ENCODE data around the gene SLITRK6. TPM values are rescaled to one million over a fixed set of nuclear protein-coding genes. Genes with fewer than 3 reads are reported as not detected.
A peak's percentile ranks its signal among the peaks of the same experiment; 100 is the strongest.

The SLITRK6 gene, protein sequence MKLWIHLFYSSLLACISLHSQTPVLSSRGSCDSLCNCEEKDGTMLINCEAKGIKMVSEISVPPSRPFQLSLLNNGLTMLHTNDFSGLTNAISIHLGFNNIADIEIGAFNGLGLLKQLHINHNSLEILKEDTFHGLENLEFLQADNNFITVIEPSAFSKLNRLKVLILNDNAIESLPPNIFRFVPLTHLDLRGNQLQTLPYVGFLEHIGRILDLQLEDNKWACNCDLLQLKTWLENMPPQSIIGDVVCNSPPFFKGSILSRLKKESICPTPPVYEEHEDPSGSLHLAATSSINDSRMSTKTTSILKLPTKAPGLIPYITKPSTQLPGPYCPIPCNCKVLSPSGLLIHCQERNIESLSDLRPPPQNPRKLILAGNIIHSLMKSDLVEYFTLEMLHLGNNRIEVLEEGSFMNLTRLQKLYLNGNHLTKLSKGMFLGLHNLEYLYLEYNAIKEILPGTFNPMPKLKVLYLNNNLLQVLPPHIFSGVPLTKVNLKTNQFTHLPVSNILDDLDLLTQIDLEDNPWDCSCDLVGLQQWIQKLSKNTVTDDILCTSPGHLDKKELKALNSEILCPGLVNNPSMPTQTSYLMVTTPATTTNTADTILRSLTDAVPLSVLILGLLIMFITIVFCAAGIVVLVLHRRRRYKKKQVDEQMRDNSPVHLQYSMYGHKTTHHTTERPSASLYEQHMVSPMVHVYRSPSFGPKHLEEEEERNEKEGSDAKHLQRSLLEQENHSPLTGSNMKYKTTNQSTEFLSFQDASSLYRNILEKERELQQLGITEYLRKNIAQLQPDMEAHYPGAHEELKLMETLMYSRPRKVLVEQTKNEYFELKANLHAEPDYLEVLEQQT
- total RNA-seq: not detected in 2 replicates
- polyA plus RNA-seq: 0.07 TPM in 1 of 2 replicates, not detected in the other

DNA sequence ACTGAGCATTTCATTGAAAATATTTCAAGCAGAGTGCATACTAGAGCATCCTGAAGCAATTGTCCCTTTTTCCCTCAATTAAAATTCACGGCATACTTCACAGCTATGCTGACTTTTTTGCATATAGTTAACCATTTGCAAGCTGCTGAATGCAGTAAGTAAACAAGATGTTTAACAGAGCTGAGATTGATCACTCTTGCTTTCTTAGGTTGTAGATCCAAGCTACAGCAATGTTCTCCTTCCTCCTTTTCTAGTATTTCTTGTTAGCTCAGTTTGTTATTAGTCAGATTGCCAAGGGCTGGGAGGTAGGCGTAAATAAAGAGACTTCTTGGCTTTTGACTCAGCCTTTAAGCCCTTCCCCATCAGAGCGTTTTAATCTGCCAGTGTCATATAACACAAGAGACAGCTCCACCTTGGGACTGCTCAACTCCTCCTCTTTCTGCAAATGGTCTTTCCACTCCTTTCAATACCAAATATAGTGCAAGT is at the start of gene SLITRK6:
Gene SLITRK6 (minus strand): TSS at position 323 of the 486 bp plus-strand sequence. CDS start 2,911 bp downstream, outside the sequence.
- no peaks in the 10 kb centered on the region for H3K4me1 ChIP-seq (ENCODE audit: low read depth)
- TF ChIP-seq, protein P1, sequence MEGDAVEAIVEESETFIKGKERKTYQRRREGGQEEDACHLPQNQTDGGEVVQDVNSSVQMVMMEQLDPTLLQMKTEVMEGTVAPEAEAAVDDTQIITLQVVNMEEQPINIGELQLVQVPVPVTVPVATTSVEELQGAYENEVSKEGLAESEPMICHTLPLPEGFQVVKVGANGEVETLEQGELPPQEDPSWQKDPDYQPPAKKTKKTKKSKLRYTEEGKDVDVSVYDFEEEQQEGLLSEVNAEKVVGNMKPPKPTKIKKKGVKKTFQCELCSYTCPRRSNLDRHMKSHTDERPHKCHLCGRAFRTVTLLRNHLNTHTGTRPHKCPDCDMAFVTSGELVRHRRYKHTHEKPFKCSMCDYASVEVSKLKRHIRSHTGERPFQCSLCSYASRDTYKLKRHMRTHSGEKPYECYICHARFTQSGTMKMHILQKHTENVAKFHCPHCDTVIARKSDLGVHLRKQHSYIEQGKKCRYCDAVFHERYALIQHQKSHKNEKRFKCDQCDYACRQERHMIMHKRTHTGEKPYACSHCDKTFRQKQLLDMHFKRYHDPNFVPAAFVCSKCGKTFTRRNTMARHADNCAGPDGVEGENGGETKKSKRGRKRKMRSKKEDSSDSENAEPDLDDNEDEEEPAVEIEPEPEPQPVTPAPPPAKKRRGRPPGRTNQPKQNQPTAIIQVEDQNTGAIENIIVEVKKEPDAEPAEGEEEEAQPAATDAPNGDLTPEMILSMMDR (IDR thresholded peaks at IDR 0.05; ENCODE audit: low read depth, low read length): no peak
- H3K36me3 ChIP-seq: no peaks in the 10 kb centered on the region
- no peaks in the 10 kb centered on the region for H3K27me3 ChIP-seq
- H3K27ac ChIP-seq: no peak within 1 kb of the TSS
- no peak within 1 kb of the TSS for H3K4me3 ChIP-seq
- peak; percentile 44 to 66 for DNase-seq (ENCODE audit: low read depth in 1 of 2, low spot score in 1 of 2)
- no peaks in the 10 kb centered on the region for H3K9me3 ChIP-seq (ENCODE audit: low read depth)

DNA sequence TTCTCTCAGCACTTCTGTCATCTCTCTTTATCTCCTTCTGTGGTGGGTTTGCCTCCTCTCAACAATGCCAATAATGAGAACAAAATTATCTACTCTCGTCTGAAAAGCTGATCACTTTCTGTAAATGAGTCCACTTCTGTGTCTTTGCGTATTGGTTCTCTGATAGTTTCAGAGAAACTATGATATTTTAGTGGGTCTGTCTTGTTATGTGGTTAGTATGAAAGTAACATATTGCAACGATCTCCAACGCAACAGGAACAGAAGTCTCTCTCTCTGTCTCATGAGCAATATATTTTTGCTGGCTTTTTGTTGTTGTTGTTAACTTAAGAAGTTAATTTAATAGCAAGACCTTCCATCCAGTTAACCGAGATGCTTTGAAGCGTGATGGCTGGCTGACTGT is 47.8 kb upstream of the SLITRK6 start:
- Histone ChIP-seq H3K27ac (no peak overlapping the region), H3K27me3 (no peaks in the 10 kb centered on the region), H3K9me3 (ENCODE audit: low read depth) (no peaks in the 10 kb centered on the region), H3K36me3 (no peaks in the 10 kb centered on the region), H3K4me3 (no peak overlapping the region), H3K4me1 (ENCODE audit: low read depth) (no peaks in the 10 kb centered on the region)
- DNase-seq (ENCODE audit: low read depth in 1 of 2, low spot score in 1 of 2): no peak
- TF ChIP-seq, protein P1 (IDR thresholded peaks at IDR 0.05; ENCODE audit: low read depth, low read length): no peak

DNA sequence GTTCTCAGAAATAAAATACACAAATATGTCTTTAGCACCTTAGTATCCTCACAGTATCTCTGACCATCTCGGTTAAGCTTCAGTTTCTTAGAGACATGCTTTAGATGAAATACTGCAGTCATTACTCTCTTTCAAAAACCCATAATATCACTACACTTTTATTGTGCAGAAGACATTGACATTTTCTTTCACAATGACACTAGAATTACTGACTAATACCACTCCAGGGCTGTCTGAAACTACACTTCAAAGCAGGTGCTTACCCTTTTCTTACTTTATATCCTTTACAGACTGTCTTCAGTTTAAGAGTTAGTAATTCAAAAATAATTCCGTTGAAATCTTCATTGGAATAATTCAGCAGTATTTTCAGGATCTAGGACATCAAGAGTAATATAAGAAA is 42.2 kb upstream of the SLITRK6 start:
- H3K4me3 ChIP-seq: no peak overlapping the region
- no peaks in the 10 kb centered on the region for H3K27me3 ChIP-seq
- no peak for DNase-seq (ENCODE audit: low read depth in 1 of 2, low spot score in 1 of 2)

DNA sequence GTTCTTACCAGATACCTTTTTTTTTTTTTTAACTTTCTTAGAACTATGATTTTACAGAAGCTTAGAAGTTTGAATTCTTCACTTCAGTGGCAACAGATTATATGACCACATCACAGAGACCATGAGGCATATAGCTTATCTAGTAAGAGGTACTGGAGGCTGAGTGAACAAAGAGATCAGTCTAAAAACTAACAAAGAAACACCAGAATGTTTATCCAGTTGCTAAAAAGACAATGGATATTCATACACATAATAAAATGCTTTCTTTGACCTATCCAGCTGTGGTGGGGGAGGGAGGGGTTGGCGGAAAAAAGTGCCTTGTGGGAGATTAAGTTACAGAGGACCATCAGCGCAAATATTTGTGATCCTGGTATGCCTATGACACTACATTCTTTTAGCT is 34.7 kb upstream of the SLITRK6 start:
- TF ChIP-seq, protein P1 (IDR thresholded peaks at IDR 0.05; ENCODE audit: low read depth, low read length): no peak
- DNase-seq (ENCODE audit: low read depth in 1 of 2, low spot score in 1 of 2): no peak
- Histone ChIP-seq H3K9me3 (ENCODE audit: low read depth) (no peaks in the 10 kb centered on the region), H3K27ac (no peak overlapping the region), H3K36me3 (no peaks in the 10 kb centered on the region), H3K27me3 (no peaks in the 10 kb centered on the region), H3K4me3 (no peak overlapping the region), H3K4me1 (ENCODE audit: low read depth) (no peaks in the 10 kb centered on the region)

More for the DNA sequence above, 42.2 kb upstream of the SLITRK6 start:
- no peaks in the 10 kb centered on the region for H3K4me1 ChIP-seq (ENCODE audit: low read depth)
- TF ChIP-seq, protein P1 (IDR thresholded peaks at IDR 0.05; ENCODE audit: low read depth, low read length): no peak
- no peak overlapping the region for H3K27ac ChIP-seq
- H3K36me3 ChIP-seq: no peaks in the 10 kb centered on the region
- no peaks in the 10 kb centered on the region for H3K9me3 ChIP-seq (ENCODE audit: low read depth)

DNA sequence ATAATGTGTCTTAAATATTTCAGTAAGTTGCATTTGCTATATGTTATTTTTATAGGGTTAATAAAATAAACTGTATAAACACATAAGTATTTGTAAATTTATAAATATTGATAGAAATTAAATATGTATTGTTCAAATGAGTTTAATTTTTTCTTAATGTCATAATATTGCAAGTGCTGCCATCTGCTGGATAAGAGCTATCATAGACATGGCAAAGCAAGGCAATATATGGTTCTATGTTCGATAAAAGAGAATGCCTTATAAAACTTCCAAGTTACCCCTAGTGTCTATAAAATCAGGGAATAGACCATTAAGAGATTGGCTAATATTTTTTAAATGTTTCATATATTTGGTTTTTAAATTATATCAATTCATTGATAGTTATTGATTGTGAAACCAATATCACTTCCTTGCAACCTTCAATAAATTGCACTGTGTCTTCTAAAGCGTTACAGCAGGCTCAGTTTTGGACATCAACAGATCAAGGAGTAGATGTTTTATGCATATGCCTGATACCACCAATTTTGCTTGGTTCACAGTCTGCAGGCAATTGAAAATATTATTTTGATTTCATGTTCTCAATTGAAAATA is 29.0 kb upstream of the SLITRK6 start:
- no peak overlapping the region for H3K4me3 ChIP-seq
- TF ChIP-seq, protein P1 (IDR thresholded peaks at IDR 0.05; ENCODE audit: low read depth, low read length): peak; percentile 66
- H3K36me3 ChIP-seq: no peaks in the 10 kb centered on the region
- no peaks in the 10 kb centered on the region for H3K4me1 ChIP-seq (ENCODE audit: low read depth)
- no peaks in the 10 kb centered on the region for H3K9me3 ChIP-seq (ENCODE audit: low read depth)
- no peaks in the 10 kb centered on the region for H3K27me3 ChIP-seq
- H3K27ac ChIP-seq: no peak overlapping the region
- DNase-seq (ENCODE audit: low read depth in 1 of 2, low spot score in 1 of 2): peak; percentile 39 to 56
